ENCODE data around the gene NHSL1.

NHSL1 gene, protein sequence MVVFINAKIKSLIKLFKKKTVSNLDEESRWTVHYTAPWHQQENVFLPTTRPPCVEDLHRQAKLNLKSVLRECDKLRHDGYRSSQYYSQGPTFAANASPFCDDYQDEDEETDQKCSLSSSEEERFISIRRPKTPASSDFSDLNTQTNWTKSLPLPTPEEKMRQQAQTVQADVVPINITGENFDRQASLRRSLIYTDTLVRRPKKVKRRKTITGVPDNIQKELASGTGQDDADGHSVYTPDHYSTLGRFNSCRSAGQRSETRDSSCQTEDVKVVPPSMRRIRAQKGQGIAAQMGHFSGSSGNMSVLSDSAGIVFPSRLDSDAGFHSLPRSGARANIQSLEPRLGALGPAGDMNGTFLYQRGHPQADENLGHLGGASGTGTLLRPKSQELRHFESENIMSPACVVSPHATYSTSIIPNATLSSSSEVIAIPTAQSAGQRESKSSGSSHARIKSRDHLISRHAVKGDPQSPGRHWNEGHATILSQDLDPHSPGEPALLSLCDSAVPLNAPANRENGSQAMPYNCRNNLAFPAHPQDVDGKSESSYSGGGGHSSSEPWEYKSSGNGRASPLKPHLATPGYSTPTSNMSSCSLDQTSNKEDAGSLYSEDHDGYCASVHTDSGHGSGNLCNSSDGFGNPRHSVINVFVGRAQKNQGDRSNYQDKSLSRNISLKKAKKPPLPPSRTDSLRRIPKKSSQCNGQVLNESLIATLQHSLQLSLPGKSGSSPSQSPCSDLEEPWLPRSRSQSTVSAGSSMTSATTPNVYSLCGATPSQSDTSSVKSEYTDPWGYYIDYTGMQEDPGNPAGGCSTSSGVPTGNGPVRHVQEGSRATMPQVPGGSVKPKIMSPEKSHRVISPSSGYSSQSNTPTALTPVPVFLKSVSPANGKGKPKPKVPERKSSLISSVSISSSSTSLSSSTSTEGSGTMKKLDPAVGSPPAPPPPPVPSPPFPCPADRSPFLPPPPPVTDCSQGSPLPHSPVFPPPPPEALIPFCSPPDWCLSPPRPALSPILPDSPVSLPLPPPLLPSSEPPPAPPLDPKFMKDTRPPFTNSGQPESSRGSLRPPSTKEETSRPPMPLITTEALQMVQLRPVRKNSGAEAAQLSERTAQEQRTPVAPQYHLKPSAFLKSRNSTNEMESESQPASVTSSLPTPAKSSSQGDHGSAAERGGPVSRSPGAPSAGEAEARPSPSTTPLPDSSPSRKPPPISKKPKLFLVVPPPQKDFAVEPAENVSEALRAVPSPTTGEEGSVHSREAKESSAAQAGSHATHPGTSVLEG (N-terminal part only)

DNA sequence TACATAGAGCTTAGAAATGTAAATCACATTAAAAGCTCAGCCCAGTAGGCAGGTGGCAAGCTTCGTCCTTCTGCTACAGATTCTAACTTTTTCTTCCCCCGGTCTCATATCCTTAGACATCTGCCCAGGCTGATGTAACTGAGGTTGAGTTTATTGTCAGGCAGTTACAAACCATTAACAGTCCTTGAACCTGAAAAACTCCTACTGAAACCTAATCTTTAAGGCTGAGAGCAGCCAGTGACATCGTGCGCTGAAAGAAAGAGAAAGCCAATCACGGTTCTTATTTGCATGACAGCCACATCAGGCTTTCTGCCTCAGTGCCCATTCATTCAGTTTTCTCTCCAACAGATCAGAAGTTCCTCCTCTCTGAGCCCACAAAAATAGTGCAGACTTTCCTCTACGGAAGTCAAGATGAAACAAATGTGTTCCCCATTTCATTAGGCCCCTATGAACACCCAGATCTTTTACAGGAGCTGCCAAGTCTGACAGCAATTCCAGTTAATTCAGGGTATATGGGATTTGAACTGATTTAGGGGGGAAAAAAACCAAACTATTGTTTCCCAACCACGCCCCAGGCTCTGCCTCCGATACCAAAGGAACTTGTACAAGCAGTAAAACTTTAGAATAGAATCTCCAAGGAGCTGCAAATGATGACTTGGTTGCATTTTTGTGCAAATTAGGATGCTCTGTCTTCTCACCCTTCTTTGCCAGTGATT lies at the start of gene NHSL1:
Gene NHSL1 (minus strand): TSS at position 192 of the 716 bp plus-strand sequence. CDS start 204 bp downstream, outside the sequence.
- DNase-seq (ENCODE audit: low read depth): no peak

DNA sequence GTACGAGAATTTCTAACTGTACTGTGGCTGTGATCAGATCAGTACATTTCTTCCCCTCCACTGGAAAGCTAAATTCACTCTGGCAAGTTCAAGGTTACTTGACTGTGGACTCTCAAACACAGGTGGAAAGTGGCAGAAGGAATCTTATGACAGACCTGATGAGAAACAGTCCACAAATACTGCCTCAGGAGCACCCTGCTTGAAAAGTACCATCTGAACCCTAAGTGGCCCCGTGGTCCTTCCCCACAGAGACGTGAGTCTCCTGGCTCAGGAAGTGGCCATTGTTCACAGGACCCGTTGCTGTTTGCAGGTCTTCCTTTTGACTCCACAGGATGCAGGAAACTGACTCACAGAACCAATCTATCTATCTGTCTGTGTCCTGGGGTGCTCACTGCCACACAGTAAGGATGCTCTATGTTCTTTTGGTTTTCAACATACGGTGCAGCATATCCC lies 47.5 kb upstream of the NHSL1 start:
- no peak for DNase-seq (ENCODE audit: low read depth)

DNA sequence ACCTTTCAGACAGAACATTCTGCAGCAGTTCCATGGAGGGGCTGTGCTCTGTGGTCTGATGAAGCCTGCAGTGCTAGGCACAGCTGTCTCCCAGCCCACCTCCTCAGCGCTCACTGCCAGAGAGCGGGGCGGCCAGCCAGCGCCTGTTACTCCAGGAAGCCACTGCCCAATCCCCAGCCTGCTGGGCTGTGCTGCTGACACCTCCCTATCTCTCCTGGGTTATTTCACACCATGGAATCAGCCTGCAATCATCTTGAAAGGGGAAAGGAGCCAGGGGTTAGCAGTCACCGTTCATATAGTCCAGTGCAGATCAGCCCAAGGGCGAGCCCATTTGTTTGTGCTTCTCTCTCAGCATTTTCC lies 46.3 kb upstream of the NHSL1 start:
- DNase-seq (ENCODE audit: low read depth): no peak

DNA sequence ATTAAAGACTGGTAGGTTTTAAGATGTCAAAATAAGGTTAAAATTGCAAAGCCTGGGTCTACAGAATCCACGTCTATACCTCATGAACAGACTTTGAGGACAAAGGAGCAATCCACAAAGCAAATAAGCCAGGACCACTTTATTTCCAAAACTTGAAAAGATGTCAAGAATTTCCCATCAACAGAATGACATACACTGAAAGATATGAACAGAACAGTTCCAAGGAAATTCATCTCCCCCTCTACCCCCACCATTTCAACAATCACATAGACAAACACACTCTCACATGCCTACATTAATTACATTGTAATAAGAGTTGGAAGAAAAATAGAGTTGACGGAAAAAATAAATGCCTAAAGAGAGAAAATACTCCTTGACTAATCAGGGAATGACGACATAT lies 45.2 kb upstream of the NHSL1 start:
- no peak for DNase-seq (ENCODE audit: low read depth)

DNA sequence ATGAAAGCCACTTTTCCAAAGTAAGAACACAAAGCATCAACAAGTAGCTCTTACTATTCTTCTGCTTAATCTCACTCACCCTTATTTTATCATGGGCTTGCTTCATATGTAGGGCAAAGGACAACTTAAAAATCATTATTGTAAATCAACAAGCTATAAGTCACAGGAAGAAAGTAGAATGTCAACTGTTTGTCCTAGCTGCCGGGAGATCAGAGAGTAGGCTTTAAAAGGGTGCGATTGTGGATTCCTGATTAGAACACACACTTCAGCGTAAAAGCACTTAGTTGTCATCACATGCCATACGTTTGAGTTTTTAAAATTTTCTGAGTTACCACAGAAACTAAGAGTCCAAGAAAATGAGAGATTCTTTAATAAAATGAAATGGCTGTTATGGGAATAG lies 44.4 kb upstream of the NHSL1 start:
- no peak for DNase-seq (ENCODE audit: low read depth)

DNA sequence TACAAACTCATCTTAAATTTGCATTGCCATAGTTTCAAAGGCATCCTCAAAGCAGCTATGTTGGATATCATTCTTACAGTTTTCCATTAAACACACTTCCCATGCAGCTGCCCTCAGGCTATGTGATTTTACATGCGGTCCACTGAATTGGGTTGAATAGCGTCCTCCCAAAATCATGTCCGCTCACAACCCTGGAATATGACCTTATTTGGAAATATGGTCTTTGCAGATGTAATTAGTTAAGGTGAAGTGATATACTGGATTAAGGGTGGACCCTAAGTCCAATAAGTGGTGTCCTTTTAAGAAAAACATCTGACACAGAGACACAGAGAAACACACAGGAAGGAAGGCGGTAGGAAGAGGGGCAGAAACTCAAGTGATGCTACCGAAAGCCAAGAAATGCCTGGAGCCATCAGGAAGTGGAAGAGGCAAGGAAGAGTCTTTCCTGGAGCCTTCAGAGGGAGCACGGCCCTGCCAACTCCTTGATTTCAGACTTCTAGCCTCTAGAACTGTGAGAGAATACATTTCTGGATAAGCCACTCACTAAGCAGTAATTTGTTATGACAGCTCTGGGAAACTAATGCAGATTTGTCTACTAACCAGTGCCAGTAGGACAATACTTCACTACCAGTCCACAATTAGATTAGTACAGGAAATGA lies 42.7 kb upstream of the NHSL1 start:
- DNase-seq (ENCODE audit: low read depth): no peak

DNA sequence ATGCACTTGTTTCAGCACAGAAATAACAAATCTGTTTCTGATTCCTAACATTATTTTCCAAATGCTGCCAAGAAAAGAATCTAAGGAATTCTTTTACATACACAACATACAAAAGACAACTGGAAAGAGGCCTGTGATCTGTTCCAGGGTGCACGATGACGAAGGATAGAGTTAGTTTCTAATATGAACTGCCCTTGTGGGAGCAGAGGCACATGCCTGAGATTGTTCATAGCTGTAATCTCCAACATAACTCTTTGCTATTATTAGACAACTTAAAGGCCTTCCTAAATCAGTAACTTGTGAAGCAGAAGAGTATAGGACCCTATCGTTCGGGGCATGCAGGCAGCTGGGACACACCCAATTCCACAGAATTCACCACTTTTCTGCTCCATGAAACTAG lies 41.2 kb upstream of the NHSL1 start:
- DNase-seq (ENCODE audit: low read depth): no peak

DNA sequence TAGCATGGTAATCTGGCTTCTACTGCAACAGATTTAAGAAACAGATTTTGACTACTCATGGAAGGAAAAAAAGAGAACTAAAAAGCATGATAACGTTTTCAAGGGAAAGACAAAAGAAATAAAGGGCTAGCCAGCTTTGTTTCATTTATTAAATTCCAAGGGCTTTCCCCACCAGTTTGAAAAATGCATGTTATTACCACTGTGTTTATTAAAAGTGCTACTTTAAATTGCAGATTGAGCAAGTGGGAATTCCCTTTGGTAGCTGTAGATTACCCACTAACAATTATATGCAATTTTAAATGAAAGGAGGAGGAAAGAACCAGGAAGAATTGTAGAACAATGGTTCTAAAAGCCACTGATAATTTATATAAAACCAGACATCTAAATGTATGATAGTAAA lies 40.6 kb upstream of the NHSL1 start:
- no peak for DNase-seq (ENCODE audit: low read depth)

DNA sequence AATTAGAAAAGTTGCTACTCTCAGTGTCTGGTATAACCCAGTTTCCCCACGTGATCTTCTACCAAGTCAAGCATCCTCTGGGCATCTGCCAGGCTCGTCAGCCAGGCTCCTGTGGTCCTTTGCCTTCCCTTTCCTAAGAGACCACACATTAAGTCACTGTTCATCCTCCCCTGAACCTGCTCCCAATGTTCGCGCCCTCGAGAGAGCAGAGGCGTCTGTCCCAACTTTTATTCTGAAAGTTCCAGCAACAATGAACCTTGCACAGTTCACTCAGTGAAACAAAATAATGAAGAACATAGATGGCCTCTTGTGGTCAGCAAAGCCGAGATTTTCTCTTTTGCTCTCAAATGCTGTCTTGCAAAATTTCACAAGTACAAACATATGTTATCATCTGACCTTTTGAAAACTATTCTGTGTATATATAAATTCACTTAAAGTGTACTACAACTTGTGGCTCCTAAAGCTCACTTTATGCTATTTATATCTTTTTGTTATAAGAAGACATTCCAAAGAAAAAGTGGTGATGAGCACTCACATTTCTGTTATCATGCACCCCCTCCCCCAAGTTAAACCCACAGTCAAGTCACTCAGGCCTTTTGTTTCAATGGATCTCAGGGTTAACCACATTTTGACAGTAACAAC lies 39.2 kb upstream of the NHSL1 start:
- no peak for DNase-seq (ENCODE audit: low read depth)

DNA sequence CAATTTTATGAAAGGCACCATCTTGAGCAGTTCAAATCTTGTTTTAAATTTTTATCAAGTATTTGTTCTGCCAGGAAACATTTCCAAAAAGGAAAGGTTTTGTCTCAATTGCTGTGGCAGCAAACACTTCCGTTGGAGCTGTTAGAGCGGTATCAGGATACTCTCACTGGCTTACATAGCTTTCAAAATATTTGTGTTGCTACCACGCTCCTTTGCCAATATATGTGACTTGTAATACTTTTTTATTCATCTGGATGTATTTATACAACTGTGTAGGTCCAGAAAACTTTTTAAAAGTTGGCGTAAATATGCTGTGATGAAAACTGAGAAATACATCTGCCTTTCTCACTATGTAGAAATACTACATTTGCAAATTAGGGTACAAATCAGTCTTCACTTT lies 37.8 kb upstream of the NHSL1 start:
- no peak for DNase-seq (ENCODE audit: low read depth)

DNA sequence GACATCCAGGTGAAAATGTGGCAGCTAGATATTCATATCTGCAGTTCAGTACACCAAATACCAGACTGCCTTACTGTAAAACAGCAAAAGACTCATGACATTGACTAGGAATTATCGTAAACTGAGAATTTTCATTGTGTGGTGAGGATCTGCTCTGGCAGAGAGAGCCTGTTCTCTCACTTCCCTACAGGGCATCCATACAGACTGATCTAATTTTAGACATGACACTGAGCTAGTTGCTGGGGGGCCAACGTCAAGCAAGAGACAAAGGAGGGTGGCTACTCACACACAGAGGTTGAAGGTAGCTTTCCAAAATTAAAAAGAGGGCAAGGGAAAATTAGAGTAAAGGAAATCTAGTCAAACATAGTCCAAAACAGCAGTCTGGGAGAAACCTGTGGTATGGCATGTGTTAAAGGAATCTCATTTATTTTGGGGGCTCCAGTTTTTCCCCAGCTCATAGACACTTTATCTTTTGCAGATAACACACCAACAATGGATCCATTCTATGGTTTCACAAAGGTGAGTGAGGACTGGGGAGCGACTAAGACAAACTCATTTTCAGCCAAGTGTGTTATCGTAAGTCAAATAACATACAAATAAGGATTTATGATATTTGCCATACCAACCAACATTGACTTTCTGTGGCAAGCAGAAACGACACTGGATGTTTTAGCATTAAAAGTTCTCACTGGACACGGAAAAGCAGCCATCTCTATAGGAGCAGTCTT lies 36.6 kb upstream of the NHSL1 start:
- DNase-seq (ENCODE audit: low read depth): no peak

DNA sequence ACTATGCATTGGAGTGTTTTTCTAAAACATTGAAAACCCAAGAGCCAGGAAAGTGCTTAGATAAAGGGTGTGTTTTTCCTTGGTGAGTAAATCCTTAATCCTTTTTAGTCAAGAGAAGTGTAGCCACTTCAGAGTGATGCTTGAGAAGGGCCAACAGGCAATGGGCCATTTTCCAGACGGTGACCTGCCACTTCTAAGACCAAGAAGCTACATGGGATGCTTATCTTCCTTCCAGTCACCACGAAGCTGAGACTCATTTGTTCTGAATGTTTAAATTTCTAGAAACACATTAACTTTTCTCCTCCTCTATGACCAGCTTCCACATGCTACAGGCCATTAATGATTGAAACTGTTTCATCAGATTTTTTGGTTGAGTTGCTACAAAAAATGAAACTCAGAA lies 34.4 kb upstream of the NHSL1 start:
- no peak for DNase-seq (ENCODE audit: low read depth)

DNA sequence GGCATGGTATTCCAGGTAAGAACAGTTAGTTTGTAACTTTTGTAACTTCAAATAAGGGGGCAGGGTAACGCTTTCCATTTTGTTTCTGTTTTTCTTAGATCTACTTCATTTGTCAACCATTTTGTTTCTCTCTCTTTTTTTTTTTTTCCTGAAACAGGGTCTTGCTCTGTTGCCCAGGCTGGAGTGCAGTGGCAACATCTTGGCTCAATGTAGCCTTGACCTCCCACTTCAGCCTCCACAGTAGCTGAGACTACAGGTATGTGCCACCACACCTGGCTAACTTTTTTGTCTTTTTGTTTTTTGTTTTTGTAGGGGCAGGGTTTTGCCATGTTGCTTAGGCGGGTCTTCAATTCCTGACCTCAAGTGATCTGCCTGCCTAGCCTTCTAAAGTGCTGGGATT lies 32.1 kb upstream of the NHSL1 start:
- DNase-seq (ENCODE audit: low read depth): no peak

DNA sequence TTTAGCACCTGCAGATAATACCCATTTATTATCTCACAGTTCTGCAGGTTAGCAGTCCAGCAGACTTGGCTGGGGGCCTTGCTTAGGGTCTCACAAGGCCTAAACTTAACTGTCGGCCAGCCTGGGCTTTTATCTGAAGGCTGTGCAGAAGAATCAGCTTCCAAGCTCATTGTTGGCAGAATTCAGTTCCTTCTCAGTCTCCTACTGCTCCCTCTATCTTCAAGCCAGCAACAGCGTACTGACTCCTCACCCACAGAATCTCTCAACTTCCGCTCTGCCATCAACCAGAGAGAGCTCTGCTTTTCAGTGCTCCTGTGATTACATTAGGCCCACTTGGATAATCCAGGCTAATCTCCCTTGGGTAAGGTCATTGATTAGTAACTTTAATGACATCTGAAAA lies 30.2 kb upstream of the NHSL1 start:
- no peak for DNase-seq (ENCODE audit: low read depth)

DNA sequence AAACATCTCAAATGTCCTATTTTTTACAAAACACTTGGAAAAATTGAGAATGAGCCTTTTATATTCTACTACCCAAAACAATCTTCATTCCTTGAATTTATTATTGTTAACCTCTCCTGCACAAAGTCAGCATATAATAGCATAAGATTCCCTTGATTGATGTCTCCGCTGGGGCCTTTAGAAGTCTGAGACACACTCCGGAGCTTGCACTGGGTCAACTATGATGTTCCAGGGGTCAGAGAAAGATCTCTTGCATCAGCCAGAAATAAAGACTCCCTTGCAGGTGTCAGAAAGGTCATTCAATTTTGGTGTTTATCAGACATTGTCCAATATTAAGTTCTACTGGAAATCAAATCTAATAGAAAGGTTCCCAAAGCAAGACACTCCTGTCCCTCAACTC lies 29.7 kb upstream of the NHSL1 start:
- no peak for DNase-seq (ENCODE audit: low read depth)

DNA sequence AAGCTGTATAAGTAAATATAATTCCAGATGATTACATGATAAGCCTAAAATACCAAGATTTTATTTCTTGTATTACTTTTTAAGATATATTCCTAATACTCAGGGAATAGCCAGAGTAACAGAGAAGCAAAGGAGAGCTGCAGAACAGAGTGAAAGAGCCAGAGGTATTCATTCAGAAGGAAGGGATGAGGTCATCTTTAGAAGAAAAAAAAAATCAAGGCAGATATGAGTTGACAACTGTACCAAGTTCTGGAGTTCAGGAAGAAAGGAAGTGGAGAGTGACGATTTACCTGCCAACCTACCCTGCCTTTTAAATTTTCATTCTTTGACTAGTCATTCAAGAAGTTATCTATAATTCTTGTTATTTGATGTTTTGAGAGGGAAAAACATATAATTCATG lies 28.8 kb upstream of the NHSL1 start:
- DNase-seq (ENCODE audit: low read depth): no peak

DNA sequence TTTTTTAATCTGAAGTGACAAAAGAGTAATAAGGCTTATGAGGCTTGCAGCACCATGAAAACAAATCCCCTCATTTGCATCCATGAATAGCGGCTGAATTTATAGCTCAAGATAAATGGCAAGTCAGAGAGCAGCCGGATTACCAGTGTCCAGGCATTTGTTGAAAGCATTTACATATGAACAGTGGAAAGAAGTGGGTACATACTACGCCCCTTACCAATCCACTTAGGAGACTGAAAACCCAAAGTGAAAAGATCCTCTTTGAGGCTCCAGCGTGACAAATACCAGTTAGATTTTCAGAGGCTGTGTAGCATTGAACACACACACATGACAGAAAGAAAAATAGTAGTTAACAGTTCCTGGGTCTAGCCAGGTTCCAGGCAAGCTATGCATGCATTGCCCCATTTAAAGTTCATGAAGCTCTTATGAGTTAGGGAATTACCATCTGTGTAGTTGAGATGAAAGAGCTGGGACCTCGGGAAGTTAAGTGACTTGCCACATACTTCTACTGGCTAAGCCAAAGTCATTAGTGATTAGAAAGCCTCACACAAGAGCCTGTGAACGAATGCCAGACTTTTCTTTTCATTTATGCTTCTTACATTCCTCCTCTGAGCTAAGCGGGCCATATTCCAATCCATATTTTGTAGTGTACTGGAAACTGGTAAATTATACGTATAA lies 28.3 kb upstream of the NHSL1 start:
- DNase-seq (ENCODE audit: low read depth): no peak

DNA sequence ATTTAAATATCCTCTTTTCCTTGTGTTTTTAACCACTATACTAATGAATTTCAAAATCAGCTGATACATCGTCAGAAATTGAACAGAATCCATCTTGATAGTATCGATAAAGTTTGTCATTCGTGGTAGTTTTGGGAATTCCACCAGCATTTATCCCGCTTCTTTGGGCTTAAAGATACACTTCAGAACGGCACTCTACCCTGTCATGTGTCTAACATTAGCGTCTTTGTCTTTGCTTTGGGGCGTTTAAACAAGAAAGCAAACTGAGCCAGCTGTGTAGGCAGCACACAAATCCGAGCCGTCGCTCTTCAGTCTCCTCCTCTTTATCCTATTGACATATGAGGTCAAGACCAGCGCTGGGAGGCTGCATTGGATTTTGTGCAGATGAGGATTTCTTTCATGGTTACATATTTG lies 27.5 kb upstream of the NHSL1 start:
- DNase-seq (ENCODE audit: low read depth): no peak

DNA sequence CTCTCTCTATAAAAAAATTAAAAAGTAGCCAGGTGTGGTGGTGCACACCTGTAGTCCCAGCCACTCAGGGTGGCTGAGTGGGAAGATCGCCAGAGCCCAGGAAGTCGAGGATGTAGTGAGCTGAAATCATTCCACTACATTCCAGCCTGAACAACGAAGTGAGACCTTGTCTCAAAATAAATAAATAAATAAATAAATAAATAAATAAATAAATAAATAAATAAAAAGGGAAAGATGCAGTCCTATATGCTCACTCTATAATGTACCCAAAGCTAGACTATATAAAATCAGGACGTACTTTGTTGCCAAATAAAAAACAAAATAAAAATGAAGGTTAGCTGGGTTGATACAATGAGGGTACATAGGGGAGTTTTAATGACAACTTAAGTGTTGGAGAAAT lies 26.1 kb upstream of the NHSL1 start:
- no peak for DNase-seq (ENCODE audit: low read depth)

DNA sequence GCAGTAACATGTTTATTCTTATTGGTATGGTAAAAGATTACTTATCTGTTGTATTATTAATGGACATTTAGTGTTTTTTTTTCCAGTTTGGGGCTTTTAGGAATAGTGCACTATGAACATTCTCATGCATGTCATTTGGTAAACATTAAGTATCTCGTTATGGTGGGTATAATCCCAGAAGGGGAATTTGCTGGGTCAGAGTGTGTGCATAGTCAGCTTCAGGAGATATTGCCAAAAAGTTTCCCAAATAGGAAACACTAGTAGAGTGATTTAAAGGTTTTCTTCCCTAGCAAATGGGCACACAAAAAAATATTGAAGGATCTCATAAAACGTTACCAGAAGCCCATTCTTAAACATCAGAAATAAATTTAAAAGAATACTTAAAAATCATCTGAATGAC lies 25.2 kb upstream of the NHSL1 start:
- no peak for DNase-seq (ENCODE audit: low read depth)

Data from GM04503 (cell line).